SU-DHL-6 (cell line): ENCODE measurements around the gene PFKFB1.

Experiments used
- EZH2phosphoT487 ChIP-seq: fragments of 200-600 bp; sonication (generic), shearing (Covaris generic); conservative IDR thresholded peaks from 2 replicates; pipeline ENCODE4 v1.6.1; 2018; ENCODE audit warnings: mild to moderate bottlenecking, antibody characterized with exemption, low read length, moderate library complexity, mixed read lengths
- TF ChIP-seq, protein P1 (sequence below): fragments of 200-600 bp; sonication (generic); IDR thresholded peaks from one replicate; pipeline ENCODE4 v1.5.1; 2017; ENCODE audit warnings: antibody characterized with exemption, mild to moderate bottlenecking, low read length, moderate library complexity; ENCODE audit not compliant: insufficient read depth, poor library complexity, severe bottlenecking

DNA sequence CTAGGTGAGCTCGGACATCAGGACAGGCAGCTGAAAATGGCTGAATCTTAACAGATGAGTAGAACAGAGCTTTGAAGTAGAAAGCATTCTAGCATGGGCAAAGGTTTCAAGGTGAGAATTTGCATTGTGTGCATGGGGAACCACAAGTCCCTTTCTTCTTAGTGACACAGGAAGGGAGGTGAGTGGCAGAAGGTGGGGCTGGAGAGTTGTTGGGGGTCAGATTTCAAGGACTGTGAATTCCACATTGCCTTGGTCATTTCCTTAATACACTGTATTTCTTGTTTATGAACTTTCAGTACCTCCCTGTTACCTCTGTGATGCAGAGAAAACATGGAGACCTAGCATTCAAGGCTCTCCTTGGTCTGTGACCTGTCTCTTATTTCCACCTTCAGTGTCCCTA, 10.2 kb upstream of the PFKFB1 start:
- TF ChIP-seq, protein P1, sequence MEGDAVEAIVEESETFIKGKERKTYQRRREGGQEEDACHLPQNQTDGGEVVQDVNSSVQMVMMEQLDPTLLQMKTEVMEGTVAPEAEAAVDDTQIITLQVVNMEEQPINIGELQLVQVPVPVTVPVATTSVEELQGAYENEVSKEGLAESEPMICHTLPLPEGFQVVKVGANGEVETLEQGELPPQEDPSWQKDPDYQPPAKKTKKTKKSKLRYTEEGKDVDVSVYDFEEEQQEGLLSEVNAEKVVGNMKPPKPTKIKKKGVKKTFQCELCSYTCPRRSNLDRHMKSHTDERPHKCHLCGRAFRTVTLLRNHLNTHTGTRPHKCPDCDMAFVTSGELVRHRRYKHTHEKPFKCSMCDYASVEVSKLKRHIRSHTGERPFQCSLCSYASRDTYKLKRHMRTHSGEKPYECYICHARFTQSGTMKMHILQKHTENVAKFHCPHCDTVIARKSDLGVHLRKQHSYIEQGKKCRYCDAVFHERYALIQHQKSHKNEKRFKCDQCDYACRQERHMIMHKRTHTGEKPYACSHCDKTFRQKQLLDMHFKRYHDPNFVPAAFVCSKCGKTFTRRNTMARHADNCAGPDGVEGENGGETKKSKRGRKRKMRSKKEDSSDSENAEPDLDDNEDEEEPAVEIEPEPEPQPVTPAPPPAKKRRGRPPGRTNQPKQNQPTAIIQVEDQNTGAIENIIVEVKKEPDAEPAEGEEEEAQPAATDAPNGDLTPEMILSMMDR: no peak
- TF ChIP-seq EZH2phosphoT487: no peak
